Tibial nerve (tissue), 3 donors: ENCODE results near the gene AMBRA1.

Experiments used
- CTCF ChIP-seq, 5 experiments: fragments of 200-600 bp in 3 of 5; fragments of 450-650 bp in 2 of 5; sonication (generic) in 3 of 5; IDR thresholded peaks; one replicate each; pipeline ENCODE4 v1.5.1; 2016 to 2019; ENCODE audit warnings: antibody characterized with exemption in 5 of 5, mild to moderate bottlenecking in 3 of 5, moderate library complexity in 2 of 5
- POLR2A ChIP-seq, 2 donors: fragments of 450-650 bp; IDR thresholded peaks; one replicate each; pipeline ENCODE4 v1.6.1; 2017; ENCODE audit warnings: antibody characterized with exemption in 2 of 2, mild to moderate bottlenecking in 2 of 2, moderate library complexity in 2 of 2

DNA sequence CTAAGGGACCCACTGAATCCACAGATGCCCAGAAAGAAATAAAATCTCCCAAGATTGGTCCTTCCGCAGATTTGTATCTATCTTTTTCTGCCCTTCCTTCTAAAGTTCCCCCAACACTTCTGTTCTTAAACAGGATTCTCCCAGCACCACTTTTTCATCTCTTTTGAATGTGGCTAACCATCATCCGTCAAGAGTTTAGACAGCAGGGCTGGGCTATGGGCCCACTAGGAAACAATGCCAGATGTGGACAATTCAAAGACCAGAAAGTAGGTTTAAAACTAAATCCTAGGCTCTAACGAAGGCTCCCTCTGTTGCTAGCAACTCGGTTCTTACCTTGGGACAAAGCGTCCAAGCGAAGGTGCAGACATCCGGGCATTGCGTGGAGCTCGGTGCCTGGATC lies 100.0 kb downstream of the AMBRA1 start:
- TF ChIP-seq CTCF (IDR thresholded peaks at IDR 0.05) (no peak), POLR2A (IDR thresholded peaks at IDR 0.05) (no peak)
